KG1 (cell line): ENCODE data around the gene LRWD1.
"Not testable (repeated sequence)": the region's sequence is repeated elsewhere in the genome, so short reads cannot be mapped to it uniquely, and the experiment has no call there.

Experiments
- DNase-seq: peaks from one replicate; lab custom pipeline; 2025; lab: John Stamatoyannopoulos, UW

Gene LRWD1

DNA sequence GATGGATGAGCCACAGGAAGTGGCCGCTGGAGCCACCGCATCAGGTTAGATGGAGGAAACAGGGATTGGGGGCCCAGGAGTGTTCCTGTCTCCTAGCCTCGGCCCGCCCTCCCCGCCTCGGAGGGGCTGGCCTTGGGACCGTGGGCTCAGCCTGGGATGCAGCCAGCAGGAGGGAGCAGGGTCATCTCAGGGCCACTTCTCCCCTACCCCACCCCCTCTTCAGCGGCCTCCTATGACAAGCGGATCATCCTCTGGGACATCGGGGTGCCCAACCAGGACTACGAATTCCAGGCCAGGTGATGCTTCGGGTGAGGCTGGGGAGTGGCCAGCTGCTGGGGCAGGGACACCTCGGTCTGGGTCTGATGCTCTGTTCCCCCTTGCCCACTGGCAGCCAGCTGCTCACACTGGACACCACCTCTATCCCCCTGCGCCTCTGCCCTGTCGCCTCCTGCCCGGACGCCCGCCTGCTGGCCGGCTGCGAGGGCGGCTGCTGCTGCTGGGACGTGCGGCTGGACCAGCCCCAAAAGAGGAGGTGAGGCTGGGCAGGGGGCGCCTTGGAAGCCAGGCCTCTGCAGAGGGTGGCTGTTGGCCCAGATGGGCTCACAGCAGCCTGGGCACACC is 4.7 kb downstream of the LRWD1 start:
- no peak for DNase-seq

DNA sequence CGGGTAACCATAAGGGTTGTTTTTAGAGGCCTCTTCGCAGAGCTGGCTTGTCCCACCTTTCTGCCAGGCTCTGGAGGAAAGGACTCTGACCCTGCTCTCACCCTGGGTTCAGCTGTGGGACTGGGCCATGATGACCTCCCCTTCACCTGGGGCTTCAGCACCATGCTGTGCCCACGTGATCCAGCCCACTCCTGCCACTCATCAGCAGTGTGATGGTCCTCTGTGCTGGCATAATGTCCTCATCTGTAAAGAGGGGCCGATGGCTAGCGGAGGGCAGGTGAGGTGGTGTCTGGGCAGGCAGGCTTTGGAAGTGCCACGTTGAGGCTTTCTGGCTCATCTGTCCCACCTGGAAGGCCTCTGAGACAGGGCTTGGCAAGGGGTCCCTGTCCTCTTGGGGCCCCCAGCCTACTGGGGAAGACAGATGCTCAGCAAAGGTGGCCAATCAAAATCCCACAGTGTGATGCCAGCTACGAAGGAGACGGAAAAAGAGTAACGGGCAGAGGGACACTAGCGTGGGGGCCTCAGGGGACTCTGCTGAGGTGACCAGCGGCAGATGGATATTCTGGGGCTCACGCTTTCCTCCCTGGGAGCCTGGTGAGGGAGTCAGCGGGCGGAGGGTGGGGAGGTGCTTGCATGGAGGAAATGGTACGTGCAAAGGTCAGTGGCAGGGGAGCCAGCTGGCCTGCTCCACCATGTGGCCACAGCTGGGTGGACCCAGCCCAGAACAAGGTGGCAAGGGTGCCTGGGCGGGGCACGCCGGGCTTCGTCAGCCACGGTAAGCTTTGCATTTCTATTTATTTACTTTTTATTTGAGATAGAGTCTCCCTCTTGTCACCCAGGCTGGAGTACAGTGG is 5.4 kb downstream of the LRWD1 start:
- DNase-seq, result no peak

DNA sequence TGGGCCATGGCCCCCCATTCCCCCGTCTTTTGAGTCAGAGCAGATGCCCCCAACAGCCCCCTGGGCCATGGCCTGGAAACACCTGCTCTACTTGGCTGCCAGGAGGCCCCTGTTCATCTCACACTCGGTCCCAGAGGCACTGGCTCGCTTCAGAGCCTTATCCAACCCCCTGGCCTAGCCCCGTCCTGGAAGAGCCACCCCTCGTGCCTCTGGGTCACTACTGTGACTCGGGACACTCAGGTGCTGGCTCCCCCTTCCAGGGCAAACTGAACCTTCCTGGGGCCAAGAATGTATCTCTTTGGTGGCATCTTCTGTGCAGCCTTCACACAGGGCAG is 7.0 kb downstream of the LRWD1 start:
- DNase-seq, result no peak

DNA sequence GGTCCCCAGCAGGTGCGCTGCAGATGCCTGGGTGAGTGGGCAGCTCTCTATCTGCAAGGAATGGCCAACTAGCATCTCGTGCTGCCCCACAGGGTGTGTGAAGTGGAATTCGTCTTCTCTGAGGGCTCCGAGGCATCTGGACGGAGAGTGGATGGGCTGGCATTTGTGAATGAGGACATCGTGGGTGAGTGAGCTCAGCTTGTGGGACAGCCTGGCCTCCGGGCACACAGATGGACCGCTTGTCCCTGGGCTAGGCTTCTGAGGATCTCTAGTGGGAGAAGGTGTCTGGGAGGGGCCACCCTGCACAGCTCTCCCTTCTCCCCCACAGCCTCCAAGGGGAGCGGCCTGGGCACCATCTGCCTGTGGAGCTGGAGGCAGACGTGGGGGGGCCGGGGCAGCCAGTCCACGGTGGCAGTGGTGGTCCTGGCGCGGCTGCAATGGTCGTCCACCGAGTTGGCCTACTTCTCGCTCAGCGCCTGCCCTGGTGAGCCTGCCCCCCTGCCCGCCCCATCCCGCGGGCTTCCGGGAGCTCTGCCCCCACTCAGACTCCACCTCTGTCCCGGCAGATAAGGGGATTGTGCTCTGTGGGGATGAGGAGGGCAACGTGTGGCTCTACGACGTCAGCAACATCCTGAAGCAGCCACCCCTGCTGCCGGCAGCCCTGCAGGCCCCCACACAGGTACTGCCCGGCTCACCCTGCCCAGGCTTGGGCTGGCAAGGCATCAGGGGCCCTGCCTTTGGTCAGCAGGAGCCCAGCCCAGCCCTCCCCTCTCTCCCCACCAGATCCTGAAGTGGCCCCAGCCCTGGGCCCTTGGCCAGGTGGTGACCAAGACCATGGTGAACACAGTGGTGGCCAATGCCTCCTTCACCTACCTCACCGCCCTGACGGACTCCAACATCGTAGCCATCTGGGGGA is 7.6 kb downstream of the LRWD1 start:
- DNase-seq, result no peak

DNA sequence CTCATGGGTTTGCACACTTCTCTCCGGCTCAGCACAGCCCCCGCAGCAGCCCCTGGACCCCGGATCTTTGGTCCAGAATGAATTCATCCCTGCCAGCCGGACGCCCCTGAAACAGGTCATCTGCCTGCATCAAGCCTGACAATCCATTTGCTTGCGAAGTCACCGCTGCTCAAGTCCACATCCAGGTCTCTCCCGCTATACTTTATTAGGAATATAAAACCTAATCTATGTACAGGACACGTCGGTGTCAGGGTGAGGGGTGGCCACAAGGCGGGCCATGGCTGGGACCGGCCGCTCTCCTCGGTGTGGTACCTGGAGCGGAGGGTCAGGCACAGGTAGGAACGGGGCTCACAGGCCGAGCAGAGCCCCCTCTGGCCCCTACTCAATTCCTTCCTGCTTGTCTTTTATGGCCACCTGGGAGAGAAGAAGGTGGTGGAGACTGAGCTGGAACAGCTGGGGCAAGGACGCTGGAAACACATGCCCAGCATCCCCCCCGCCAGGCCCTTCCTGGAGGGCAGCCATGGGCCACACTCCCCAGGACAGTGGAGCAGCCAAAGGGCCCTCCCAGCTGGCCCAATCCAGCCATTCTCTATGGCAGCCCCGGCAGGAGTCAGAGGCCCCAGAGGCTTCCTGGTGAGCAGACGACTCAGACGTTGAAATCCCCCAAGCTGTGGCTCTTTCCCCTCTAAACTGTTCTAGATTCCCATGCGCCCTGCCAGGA is 8.6 kb downstream of the LRWD1 start:
- DNase-seq, result no peak

DNA sequence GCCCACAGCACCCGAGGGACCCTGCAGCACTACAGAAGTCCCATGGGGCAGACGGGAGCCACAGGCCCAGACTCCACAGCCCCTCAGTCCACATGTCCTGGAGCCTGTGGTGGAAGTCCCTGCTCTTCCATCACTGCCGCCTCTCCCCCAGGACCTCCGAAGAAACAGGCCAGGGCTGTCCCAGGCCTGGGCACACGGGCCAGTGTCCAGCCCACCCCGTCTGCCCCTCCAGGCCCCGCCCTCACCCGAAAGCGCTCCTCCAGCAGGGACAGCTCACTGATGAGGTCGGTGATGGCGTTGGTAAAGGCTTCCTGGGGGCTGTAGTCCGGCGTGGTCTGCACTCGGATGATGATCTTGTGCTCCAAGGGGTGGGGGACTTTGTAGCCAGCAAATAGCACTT is 9.3 kb downstream of the LRWD1 start:
- DNase-seq, result not testable (repeated sequence)

DNA sequence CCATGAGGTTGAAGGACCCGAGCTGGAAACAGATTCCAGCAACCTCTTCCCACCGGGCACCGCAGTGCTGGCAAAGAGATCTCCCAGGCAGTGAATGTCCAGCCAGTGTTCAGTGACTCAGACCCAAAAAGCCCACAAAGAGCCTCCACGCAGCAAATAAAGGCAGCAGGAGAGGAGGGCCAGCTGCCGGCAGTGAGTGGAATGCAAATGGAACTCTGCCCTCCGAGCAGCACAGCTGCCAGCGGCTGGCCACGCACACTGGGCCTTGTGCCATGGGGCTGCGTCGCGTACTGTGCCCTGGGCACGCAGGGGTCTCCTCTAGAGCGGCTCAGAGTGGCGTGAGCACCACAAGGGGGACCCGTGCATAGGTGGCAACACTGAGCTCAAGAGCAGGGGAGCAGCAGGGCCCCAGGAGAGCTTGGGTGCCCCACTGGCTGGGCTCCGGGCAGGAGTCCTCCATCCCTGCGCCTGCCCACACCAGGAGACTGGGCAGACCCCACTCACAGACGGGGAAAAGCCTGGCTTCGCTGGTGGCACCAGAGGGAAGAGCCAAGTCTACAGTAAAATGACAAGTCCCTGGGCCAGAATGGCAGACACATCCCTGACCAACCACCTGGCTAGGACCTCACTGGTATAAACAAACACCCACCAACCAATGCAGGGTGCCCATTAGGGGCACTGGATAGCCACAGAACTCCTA is 10.1 kb downstream of the LRWD1 start:
- not testable (repeated sequence) for DNase-seq

DNA sequence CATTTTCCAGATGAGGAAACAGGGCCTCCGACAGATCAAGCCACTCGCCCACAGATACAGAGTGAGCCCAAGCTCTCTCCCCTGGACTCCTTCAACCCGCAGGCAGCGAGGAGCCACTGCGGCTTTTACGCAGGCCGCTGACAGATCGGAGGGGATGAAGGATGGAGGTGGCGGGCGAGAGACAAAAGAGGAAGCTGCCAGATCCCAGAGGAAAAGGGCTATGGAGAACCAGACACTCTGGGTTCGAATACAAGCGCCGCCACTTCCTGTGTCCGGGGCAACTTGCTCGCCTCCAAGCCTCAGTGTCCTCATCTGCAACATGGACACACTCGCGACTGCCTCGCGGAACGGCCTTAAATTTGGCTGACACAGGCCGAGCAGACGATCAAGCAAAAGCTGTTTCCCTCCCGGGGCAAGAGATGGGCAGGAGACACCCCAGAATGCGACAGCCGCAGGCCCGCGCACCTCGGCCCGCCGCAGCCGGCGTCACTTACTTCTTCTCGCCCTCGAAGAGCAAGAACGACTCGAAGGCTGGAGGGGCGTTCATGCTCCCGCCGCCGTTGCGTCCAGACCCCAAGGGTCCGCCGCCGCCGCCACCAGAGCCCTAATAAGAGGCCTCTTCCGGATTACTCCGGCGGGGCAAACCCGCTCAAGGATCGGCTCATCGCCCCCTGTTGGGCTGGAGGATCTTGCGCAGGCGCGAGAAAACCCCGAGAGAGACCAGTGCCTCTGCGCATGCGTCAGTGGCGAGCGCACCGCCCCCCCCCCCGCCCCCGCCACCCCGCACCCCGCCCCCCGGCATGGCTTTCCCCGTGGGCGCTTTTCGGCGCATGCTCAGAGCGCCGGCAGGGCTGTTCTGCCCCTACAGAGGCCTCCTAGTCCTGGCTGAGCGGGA is 13.8 kb downstream of the LRWD1 start, which contains the start of gene POLR2J:
TSS of gene POLR2J (minus strand) at position 609 of the 895 bp plus-strand sequence. CDS start at position 547, 62 bp downstream.
- DNase-seq, result not testable (repeated sequence)

DNA sequence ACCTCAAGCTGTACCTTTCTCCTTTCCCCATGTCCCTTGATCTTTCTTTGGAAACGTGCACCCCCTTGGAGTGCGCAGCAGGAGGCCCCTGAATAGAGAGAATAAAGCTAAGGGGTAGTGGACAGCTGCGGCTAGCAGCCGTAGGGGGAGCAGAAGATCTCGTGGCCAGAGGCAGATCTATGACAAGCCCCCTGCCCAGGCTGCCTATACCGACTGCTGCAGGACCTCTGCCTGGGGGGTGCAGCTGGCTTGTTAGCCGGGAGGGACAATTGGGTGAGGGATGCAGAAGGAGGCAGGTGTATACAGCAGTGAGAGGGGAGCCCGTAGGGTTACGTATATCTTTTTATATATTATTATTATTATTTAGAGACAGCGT is 14.4 kb downstream of the LRWD1 start:
- not testable (repeated sequence) for DNase-seq

DNA sequence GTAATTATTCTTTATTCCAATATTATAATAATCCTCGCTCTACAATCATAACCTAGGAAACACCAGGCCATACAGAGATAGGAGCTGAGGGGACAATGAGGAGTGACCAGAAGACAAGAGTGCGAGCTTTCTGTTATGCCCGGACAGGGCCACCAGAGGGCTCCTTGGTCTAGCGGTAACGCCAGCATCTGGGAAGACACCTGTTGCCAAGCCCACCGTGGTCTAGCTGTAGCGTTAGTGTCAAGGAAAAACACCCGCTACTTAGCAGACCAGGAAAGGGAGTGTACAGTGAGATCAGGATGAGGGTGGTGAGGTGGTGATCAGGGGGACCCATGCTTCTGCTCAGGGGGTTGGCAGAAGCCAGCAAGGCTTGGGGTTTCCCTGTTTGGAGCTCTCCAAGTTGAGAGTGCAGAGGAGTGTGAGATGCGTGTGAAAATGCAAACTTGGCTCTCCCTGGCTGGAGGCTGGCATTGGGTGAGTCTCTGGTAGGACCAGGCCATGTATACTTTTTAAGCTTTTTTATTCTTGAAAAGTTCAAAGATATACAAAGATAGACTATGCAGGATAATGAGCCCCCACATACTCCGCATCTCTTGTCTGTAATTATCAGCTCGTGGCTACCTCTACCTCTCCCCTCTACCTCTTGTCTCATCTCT is 15.3 kb downstream of the LRWD1 start:
- DNase-seq, result not testable (repeated sequence)

DNA sequence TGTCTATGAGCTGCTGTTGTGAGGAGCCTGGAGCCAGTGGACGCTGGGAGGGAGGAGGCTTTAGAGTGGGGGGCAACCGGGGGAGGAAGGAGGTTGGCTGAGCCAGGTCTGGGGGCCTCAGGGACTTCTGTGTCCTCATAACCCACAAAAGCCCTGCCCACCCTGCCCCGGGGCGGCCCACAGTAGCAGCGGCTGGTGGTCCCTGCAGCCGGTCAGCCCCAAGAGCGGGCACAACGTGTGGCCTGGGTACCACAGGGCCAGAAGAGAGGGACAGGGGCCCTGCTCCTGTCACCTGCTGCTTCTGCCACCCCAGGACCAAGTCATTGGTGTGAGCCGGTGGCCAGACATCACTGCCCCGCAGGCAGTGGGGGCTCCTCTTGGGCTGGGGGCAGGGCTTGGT is 17.2 kb downstream of the LRWD1 start:
- DNase-seq, result not testable (repeated sequence)

DNA sequence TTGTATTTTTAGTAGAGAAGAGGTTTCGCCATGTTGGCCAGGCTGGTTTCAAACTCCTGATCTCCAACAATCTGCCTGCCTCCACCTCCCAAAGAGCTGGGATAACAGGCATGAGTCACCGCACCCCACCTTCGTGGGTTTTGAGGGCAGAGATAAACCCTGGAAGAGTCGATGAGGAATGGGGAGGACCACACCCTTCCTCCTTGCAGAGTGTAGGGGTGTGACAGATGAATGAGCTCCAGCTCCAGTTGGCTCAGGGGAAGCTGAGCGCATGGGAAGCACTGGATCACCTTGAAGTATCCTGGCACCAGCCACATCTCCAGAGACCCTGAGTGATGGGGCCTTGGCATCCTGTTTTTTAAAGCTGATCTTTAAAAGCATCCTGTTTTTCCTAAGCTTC is 19.5 kb downstream of the LRWD1 start:
- DNase-seq, result not testable (repeated sequence)

DNA sequence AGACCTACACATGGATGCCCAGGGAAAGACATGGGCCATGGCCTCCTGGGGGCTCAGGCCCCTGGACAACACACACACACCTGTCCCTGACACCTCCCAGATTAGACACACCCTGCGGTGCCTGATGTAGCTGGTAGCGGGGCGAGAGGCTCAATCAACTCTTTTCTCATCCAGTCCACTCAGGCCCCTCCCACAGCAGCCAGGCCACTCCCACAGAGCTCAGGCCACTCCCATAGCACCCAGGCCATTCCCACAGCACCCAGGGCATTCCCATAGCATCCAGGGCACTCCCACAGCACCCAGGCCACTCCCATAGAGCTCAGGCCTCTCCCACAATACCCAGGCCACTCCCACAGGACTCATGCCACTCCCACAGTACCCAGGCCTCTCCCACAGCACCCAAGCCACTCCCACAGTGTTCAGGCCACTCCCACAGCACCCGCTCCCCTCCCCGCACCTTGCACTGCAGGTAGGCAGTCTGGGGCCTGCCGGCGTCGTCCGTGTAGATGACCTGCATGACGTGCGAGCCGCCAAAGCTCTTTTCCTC is 25.8 kb downstream of the LRWD1 start:
- DNase-seq, result not testable (repeated sequence)

DNA sequence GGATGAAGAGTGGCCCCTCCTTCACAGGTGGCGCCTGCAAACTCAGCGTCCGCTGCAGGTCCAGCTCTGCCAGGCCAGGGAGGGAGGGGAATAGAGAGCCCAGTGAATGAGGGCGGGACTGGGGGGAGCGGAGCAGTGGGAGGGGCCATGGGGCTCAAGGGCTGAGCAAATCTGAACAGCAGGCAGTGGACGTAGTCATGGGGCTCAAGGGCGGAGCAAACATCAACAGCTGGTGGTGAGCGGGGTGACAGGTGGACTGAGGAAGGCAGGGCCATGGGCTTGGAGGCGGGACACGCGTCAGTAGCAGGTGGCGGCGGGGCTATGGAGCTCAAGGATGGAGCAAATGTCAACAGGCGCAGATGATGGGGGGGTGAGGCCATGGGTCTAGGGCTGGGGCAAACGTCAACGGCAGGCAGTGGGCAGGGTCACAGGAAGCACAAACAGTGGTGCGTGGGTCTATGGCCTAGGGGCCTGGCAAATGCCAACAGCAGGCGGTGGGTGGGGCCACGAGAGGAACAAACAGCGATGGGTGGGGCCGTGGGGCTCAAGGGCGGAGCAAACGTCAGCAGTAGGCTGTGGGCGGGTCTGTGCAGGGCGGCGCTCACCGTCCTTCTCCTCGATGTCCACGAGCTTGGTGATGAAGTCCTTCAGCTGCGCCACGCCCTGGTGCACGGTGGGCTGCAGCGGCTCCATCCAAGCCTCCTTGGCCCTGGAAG is 28.6 kb downstream of the LRWD1 start:
- DNase-seq, result not testable (repeated sequence)

DNA sequence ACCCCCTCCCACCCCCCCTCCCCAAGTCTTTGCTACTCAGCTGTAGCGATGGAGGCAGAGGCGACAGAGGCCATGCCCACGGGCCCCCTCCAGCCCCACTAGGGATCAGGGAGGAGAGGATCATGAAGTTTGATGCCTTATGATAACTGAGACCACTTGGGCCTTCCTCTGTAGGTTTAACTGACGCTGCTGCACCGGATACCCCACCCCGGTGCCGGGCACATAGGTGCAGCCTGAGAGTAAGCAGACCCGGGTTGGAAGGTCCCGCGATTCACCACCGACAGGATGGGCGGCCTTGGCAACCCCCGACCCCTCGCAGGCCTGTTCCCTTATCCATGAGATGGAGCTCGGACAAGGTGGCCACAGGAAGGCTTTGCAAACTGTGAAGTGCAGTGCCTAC is 29.2 kb downstream of the LRWD1 start:
- not testable (repeated sequence) for DNase-seq

DNA sequence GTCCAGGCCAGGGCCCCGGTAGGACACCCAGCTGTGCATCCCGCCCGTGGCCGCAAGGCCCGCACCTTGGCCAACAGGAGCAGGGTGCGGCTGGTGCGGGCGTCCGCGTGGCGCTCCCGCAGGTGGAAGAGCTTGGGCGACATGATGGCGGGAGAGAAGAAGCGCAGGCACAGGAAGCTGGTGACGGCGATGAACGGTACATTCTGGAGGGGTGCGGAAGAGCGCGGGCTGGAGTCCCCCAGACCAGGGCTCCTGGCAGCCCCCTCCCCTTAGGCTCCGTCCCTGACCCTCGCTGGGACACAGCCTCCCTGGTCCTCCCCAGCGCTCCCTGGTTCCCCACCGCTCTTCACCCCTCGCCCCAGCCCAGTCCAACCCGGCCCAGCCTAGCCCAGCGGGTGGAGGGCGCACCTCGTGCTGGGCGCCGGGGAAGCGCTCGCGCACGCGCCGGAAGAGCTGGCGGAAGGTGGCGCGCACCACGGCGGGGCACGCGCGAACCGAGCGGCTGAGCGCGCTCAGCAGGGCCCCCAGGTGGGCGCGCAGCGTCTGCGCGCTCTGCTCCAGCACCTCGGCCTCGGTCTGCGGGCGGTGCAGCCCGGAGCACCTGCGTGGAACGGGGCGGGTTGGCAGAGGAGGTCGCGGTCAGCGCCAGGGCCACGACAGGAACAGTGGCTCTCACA is 29.8 kb downstream of the LRWD1 start:
- DNase-seq, result not testable (repeated sequence)

DNA sequence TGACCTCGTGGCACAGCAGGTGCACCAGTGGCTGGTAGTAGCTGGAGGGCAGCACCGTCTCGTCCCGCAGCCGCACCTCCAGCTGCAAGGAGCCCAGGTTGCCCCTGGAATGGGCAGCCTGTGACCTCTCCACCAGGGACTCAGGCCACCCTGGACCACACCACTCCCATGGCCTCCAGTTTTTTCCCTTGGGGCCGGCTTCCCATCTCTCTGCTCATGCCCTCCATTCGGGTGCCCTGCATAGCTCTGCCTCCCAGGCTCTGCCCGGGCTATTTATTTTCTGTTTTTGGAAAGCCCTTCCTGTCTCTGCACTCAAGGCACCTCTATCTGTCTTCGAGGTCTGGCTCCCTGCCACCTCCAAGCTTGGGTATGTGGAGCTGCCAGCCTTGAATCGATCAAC is 32.1 kb downstream of the LRWD1 start:
- DNase-seq, result not testable (repeated sequence)

DNA sequence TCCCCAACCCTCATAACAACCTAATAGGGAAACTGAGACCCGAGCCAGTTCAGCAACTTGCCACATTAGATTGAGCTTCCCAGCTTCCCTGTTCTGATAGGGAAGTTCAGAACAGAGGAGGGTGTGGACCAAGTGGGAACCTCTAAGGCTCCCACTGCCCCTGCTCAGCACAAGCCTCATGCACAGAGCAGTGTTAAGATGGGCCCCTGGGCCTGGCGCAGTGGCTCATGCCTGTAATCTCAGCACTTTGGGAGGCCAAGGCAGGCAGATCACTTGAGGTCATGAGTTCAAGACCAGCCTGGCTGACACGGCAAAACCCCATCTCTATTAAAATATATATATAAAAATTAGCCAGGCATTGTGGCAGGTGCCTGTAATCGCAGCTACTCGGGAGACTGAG is 32.5 kb downstream of the LRWD1 start:
- not testable (repeated sequence) for DNase-seq
